K562 (cell line): ENCODE data around the gene PPTC7. TPM values are rescaled to one million over a fixed set of nuclear protein-coding genes. Genes with fewer than 3 reads are reported as not detected.

Experiments
- ATAC-seq: fragments of 200-7000 bp; cut with Tn5 transposase; 3 replicates; pipeline ENCODE4 v1.9.1; 2020; ENCODE audit warnings: moderate library complexity
- BruUV-seq: library from RNA; stranded (reverse); fragments of 400-500 nt; replicated peaks from 2 replicates; lab custom pipeline; 2021; lab: Mats Ljungman, UMichigan
- CTCF ChIA-PET: fragments of 300-600 bp; formaldehyde crosslinking; extraction: SDS; loops from one replicate; lab custom pipeline; 2021; ENCODE audit warnings: low intra/inter-chr PET ratio; lab: Yijun Ruan, JAX
- POLR2A ChIA-PET: fragments of 300-600, 350-650 bp; sonication (Branson Sonifier 250); formaldehyde crosslinking; extraction: SDS; loops from one replicate; lab custom pipeline; 2021; ENCODE audit warnings: antibody characterized with exemption, inconsistent platforms; lab: Yijun Ruan, JAX
- DNase-seq, 4 experiments: peaks; one replicate each; pipeline versions ENCODE4 v3.0.0 to v3.0.0-alpha.2; 2011 to 2018; ENCODE audit warnings: low spot score in 3 of 4, mixed read lengths in 3 of 4; ENCODE audit errors: extremely low read depth in 1 of 4
- FAIRE-seq: peaks from 2 replicates; lab custom pipeline; 2011; peaks lifted over from hg19 to GRCh38; lab: Jason Lieb, UNC
- H2AFZ ChIP-seq: 2 replicates; pipeline ENCODE4 v1.6.0; 2011; ENCODE audit warnings: low read depth, low read length, control low read depth, inconsistent platforms
- H3K27ac ChIP-seq: fragments of 200-600 bp; 3 replicates; pipeline ENCODE4 v1.8.0; 2011; ENCODE audit warnings: low read depth, mild to moderate bottlenecking, control low read depth, inconsistent platforms, low read length, moderate library complexity, mixed read lengths; ENCODE audit errors: extremely low read depth
- H3K27me3 ChIP-seq, 2 experiments: fragments of 300-600 bp in 1 of 2; 2 replicates in 1 of 2; 3 replicates in 1 of 2; pipeline versions ENCODE4 v1.6.0 to v1.8.0; 2011; ENCODE audit warnings: inconsistent platforms in 2 of 2, low read length in 2 of 2, mild to moderate bottlenecking in 1 of 2, mixed read lengths in 1 of 2, moderate library complexity in 1 of 2; ENCODE audit not compliant: control insufficient read depth in 2 of 2, insufficient read depth in 2 of 2
- H3K36me3 ChIP-seq: fragments of 300-600 bp; 3 replicates; pipeline ENCODE4 v1.8.0; 2011; ENCODE audit warnings: mild to moderate bottlenecking, low read length, inconsistent platforms; ENCODE audit not compliant: control insufficient read depth, insufficient read depth
- H3K4me1 ChIP-seq, 2 experiments: fragments of 200-600 bp in 1 of 2; replicated peaks in 1 of 2; 2 replicates in 1 of 2; 3 replicates in 1 of 2; pipeline versions ENCODE4 v1.5.1 to v1.8.0; 2011; ENCODE audit warnings: inconsistent platforms in 2 of 2, low read length in 2 of 2, mild to moderate bottlenecking in 1 of 2, mixed read lengths in 1 of 2, moderate library complexity in 1 of 2; ENCODE audit not compliant: control insufficient read depth in 2 of 2, insufficient read depth in 2 of 2
- H3K4me2 ChIP-seq: 2 replicates; pipeline ENCODE4 v1.6.1; 2011; ENCODE audit warnings: low read length, control low read depth, inconsistent platforms, mixed read lengths; ENCODE audit not compliant: insufficient read depth
- H3K4me3 ChIP-seq: fragments of 200-600 bp; sonication (generic), shearing (Covaris generic); 2 replicates; pipeline ENCODE4 v1.5.1; 2016; ENCODE audit warnings: control low read depth, inconsistent platforms
- H3K79me2 ChIP-seq: fragments of 200-600 bp; 3 replicates; pipeline ENCODE4 v1.8.0; 2011; ENCODE audit warnings: low read length, inconsistent platforms; ENCODE audit not compliant: control insufficient read depth, insufficient read depth
- H3K9ac ChIP-seq, 2 experiments: 2 replicates each; pipeline versions ENCODE4 v1.6.0 to v1.6.1; 2011; ENCODE audit warnings: low read depth in 2 of 2, low read length in 2 of 2, control low read depth in 1 of 2, inconsistent platforms in 1 of 2, mild to moderate bottlenecking in 1 of 2, mixed read lengths in 1 of 2; ENCODE audit not compliant: insufficient read depth in 1 of 2
- H3K9me1 ChIP-seq: one replicate; pipeline ENCODE4 v1.6.0; 2011; ENCODE audit warnings: inconsistent platforms, mild to moderate bottlenecking, low read length, moderate library complexity; ENCODE audit not compliant: control insufficient read depth, insufficient read depth
- H3K9me3 ChIP-seq: replicated peaks from 2 replicates; pipeline ENCODE4 v1.5.1; 2011; ENCODE audit warnings: low read depth, low read length, inconsistent platforms; ENCODE audit not compliant: control insufficient read depth, insufficient read depth
- H4K20me1 ChIP-seq: replicated peaks from 2 replicates; pipeline ENCODE4 v1.6.1; 2011; ENCODE audit warnings: low read length, inconsistent platforms, mixed read lengths; ENCODE audit not compliant: control insufficient read depth, insufficient read depth
- ELF2 ChIP-seq: fragments of 250-450 bp; sonication (Bioruptor Pico); IDR thresholded peaks from 2 replicates; pipeline ENCODE4 v1.5.0; 2021; ENCODE audit warnings: mild to moderate bottlenecking
- JUND ChIP-seq, 2 experiments: IDR thresholded peaks; 2 replicates in 1 of 2; 3 replicates in 1 of 2; pipeline ENCODE4 v1.6.1; 2011; ENCODE audit warnings: borderline replicate concordance in 2 of 2, low read depth in 2 of 2, low read length in 2 of 2, improper control_type of control experiment in 1 of 2, missing biosample characterization in 1 of 2, missing genetic modification characterization in 1 of 2, missing genetic modification reagents in 1 of 2
- MCM3 ChIP-seq: fragments of 450-650 bp; IDR thresholded peaks from 2 replicates; pipeline ENCODE4 v1.6.1; 2016
- MTA3 ChIP-seq: fragments of 450-650 bp; formaldehyde crosslinking; IDR thresholded peaks from 2 replicates; pipeline ENCODE4 v1.6.1; 2017; ENCODE audit warnings: mild to moderate bottlenecking, borderline replicate concordance
- NR2C2 ChIP-seq, 2 experiments: fragments of 200-800 bp in 1 of 2; sonication (Bioruptor generic) in 1 of 2; sonication (generic) in 1 of 2; formaldehyde crosslinking in 1 of 2; IDR thresholded peaks; 2 replicates each; pipeline versions ENCODE4 v1.6.1 to v1.8.0; 2016 to 2022; ENCODE audit warnings: mild to moderate bottlenecking in 1 of 2, missing compliant biosample characterization in 1 of 2, missing genetic modification characterization in 1 of 2, missing genetic modification reagents in 1 of 2
- POLR2H ChIP-seq: IDR thresholded peaks from 2 replicates; pipeline ENCODE4 v1.6.1; 2016; ENCODE audit warnings: missing genetic modification characterization, low read depth, mild to moderate bottlenecking, control low read depth, missing compliant biosample characterization, moderate library complexity
- SUPT5H ChIP-seq: fragments of 450-650 bp; IDR thresholded peaks from 2 replicates; pipeline ENCODE4 v1.6.1; 2016
- TCF15 ChIP-seq: fragments of 250-450 bp; sonication (Bioruptor Pico); IDR thresholded peaks from 2 replicates; pipeline ENCODE4 v1.8.0; 2022; ENCODE audit warnings: moderate library complexity, mild to moderate bottlenecking, inconsistent platforms
- TCF7 ChIP-seq: sonication (generic); IDR thresholded peaks from 2 replicates; pipeline ENCODE4 v1.6.1; 2016; ENCODE audit warnings: antibody characterized with exemption, borderline replicate concordance
- TGIF2 ChIP-seq: sonication (generic); formaldehyde crosslinking; IDR thresholded peaks from 2 replicates; pipeline ENCODE4 v1.8.1; 2022; ENCODE audit warnings: mild to moderate bottlenecking, missing genetic modification reagents, moderate library complexity
- ZKSCAN1 ChIP-seq: fragments of 150-350 bp; IDR thresholded peaks from 2 replicates; pipeline ENCODE4 v1.6.1; 2016; ENCODE audit warnings: low read depth, low read length
- ZNF589 ChIP-seq: fragments of 200-800 bp; sonication (Bioruptor generic); IDR thresholded peaks from 2 replicates; pipeline ENCODE4 v1.6.1; 2016; ENCODE audit warnings: low read depth, missing genetic modification characterization, missing compliant biosample characterization
- WGBS: fragments of 100-300 bp; shearing (Covaris generic); methylation state at CpG from one replicate; pipeline ENCODE4 v1.1.6; 2016; ENCODE audit warnings: low coverage, mixed read lengths; ENCODE audit not compliant: insufficient coverage; ENCODE audit errors: missing lambda C conversion rate; 5-methylcytosine and 5-hydroxymethylcytosine counted together
- in situ Hi-C: fragments of 300-500 bp; cut with MboI; formaldehyde crosslinking; loops from 4 replicates; pipeline ENCODE4 v1.15.0; 2018; ENCODE audit warnings: inconsistent platforms, mixed read lengths
- intact Hi-C: fragments of 100-400 bp; cut with micrococcal nuclease; formaldehyde crosslinking; loops from 2 replicates; pipeline ENCODE4 v1.14.2; 2022
- polyA plus RNA-seq, 8 experiments: library from polyadenylated mRNA; depleted of rRNA in 4 of 8; stranded (reverse) in 5 of 8; unstranded in 3 of 8; fragments of >200 nt; fragmentation: Nextera tagmentation in 2 of 8; fragmentation: Illumina TruSeq in 1 of 8; extraction: Ambion mirVana in 2 of 8; extraction: Trizol in 1 of 8; gene quantifications; 2 replicates each; pipeline versions ENCODE4 v1.2.1 to v1.2.3, GENCODE V29; 2011 to 2014; ENCODE audit warnings: inconsistent platforms in 1 of 8, missing spikeins in 1 of 8
- total RNA-seq, 7 experiments: library from RNA; depleted of rRNA in 6 of 7; stranded (reverse); fragments of >200 nt in 6 of 7; fragmentation: Illumina TruSeq in 2 of 7; extraction: Trizol in 2 of 7; gene quantifications; 2 replicates each; pipeline versions ENCODE4 v1.2.1 to v1.2.3, GENCODE V29; 2011 to 2021; ENCODE audit warnings: low replicate concordance in 1 of 7
- TF ChIP-seq, protein P1 (sequence below): fragments of 450-650 bp; IDR thresholded peaks from 2 replicates; pipeline ENCODE4 v1.6.1; 2016; ENCODE audit warnings: borderline replicate concordance
- TF ChIP-seq, protein P2 (sequence below): sonication (generic); formaldehyde crosslinking; IDR thresholded peaks from 2 replicates; pipeline ENCODE4 v1.9.0; 2022; ENCODE audit warnings: mild to moderate bottlenecking, missing genetic modification reagents

Gene PPTC7
- total and polyA plus RNA-seq, 9 of the 15 experiments (the other 6 are each of a cell fraction or from before 2014, with no cell fraction given) = 2.6 to 23.1 (median 11.9) TPM

DNA sequence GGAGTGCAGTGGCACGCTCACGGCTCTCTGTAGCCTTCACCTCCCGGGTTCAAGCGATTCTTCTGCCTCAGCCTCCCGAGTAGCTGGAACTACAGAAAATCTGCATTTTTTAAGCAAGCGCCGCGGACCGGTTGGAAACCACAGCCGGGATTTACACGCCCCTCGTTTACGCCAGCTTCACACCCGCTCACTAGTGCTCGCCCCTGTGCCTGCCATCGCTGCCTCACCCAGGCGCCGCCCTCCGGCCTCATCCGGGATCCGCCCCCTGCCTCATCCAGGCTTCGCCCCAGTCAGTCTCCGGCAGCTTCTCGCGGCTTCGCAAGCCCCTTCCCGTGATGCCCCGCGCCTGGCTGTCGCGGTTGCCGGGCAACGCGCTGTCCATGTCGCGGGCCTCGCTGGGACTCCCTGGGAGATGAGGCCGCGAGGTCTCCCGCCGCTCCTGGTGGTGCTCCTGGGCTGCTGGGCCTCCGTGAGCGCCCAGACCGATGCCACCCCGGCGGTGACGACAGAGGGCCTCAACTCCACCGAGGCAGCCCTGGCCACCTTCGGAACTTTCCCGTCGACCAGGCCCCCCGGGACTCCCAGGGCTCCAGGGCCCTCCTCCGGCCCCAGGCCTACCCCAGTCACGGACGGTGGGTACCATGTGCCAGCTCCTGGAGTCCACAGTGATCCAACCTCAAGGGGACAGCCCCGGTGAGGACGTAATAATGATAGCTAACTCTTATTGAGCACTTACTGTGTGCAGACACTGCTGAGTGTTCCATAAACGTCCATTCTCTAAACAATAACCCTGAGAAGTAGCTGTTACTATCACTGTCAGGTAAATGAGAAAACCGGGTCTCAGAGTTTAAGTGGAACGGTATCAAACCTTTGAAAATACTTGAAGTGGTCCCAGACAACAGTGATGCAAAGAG lies 30.9 kb upstream of the PPTC7 start, which contains the start of gene TCTN1:
Gene TCTN1 (plus strand): TSS at position 359 of the 914 bp plus-strand sequence. CDS start 54 bp downstream, at position 413.
- Histone ChIP-seq H3K4me3 (peak within 1 kb of the TSS; percentile 49), H3K36me3 (no peaks in the 10 kb centered on the region), H3K27me3 (no peaks in the 10 kb centered on the region), H3K4me1 (peaks cover 3 to 14% of the 10 kb centered on the region in 2 experiments; a peak in 4 of 5 replicates), H4K20me1 (no peaks in the 10 kb centered on the region), H3K79me2 (no peaks in the 10 kb centered on the region), H3K4me2 (peak within 1 kb of the TSS; percentile 80), H2AFZ (peak within 1 kb of the TSS; percentile 92), H3K9me1 (no peaks in the 10 kb centered on the region), H3K27ac (peak within 1 kb of the TSS; percentile 11; the same call in 2 of the 3 replicates), H3K9ac (peak within 1 kb of the TSS; percentile 51 to 90), H3K9me3 (no peaks in the 10 kb centered on the region)
- peak; percentile 96 to 98 (median 98) for DNase-seq
- ATAC-seq = peak; percentile 99
- WGBS = 1% methylated on average over 50 of the region's 60 CpGs
- ChIA-PET POLR2A (interaction anchor here (0.5 to 1.8 kb wide), 6 partner anchors 9 to 145 kb away, joined by 3 to 8 read pairs (median 4); partner anchors contain the start of genes FAM216A and GPN3), CTCF (interaction anchor here (1.1 kb wide), 1 partner anchor 14 kb away, joined by 3 read pairs; no protein-coding TSS in a partner anchor)
- in situ Hi-C loops (loop anchor here (10.0 kb wide), 1 partner anchor 211 kb away; no protein-coding TSS in a partner anchor), intact Hi-C loops (no loop called here)
- TSS peak; percentile 75 for BruUV-seq
- FAIRE-seq = peak; percentile 95
- TF ChIP-seq TCF7 = peak; percentile 35; the same call in 1 of the 2 replicates
- no peak for TF ChIP-seq TGIF2 (CRISPR knock-in tag)
- TF ChIP-seq, protein P1, sequence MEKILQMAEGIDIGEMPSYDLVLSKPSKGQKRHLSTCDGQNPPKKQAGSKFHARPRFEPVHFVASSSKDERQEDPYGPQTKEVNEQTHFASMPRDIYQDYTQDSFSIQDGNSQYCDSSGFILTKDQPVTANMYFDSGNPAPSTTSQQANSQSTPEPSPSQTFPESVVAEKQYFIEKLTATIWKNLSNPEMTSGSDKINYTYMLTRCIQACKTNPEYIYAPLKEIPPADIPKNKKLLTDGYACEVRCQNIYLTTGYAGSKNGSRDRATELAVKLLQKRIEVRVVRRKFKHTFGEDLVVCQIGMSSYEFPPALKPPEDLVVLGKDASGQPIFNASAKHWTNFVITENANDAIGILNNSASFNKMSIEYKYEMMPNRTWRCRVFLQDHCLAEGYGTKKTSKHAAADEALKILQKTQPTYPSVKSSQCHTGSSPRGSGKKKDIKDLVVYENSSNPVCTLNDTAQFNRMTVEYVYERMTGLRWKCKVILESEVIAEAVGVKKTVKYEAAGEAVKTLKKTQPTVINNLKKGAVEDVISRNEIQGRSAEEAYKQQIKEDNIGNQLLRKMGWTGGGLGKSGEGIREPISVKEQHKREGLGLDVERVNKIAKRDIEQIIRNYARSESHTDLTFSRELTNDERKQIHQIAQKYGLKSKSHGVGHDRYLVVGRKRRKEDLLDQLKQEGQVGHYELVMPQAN = peak; percentile 92
- TF ChIP-seq MCM3 = no peak
- peak; percentile 9; the same call in 1 of the 2 replicates for TF ChIP-seq JUND (IDR thresholded peaks at IDR 0.05; ENCODE audit: borderline replicate concordance, low read depth, low read length)
- no peak; the same call in 2 of the 3 replicates for TF ChIP-seq JUND (tag; IDR thresholded peaks at IDR 0.05; ENCODE audit: borderline replicate concordance, low read depth, low read length)
- TF ChIP-seq MTA3 = peak; percentile 79; the same call in 1 of the 2 replicates
- TF ChIP-seq ZKSCAN1 = 0 out of 2 replicates have a peak, but pooled peaks have one; percentile 12
- no peak for TF ChIP-seq ZNF589
- peak; percentile 82 for TF ChIP-seq SUPT5H
- TF ChIP-seq, protein P2, sequence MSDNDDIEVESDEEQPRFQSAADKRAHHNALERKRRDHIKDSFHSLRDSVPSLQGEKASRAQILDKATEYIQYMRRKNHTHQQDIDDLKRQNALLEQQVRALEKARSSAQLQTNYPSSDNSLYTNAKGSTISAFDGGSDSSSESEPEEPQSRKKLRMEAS (CRISPR knock-in tag) = peak; percentile 77; the same call in 1 of the 2 replicates
- peak; percentile 39; the same call in 1 of the 2 replicates for TF ChIP-seq POLR2H (tag)
- TF ChIP-seq TCF15 (CRISPR knock-in tag) = no peak
- TF ChIP-seq NR2C2 (CRISPR knock-in tag; IDR thresholded peaks at IDR 0.05) = no peak
- 0 out of 2 replicates have a peak, but pooled peaks have one; percentile 48 for TF ChIP-seq NR2C2 (tag; IDR thresholded peaks at IDR 0.05)
- TF ChIP-seq ELF2 (CRISPR knock-in tag) = peak; percentile 17; the same call in 1 of the 2 replicates
